Fibroblast of lung (primary cell): Measurements from ENCODE around the gene YWHAG. TPM values are rescaled to one million over a fixed set of nuclear protein-coding genes. Genes with fewer than 3 reads are reported as not detected.

Experiments
- DNase-seq, 2 donors: peaks; one replicate each; pipeline versions ENCODE4 v3.0.0 to v3.0.0-alpha.2; 2010; ENCODE audit warnings: low read depth in 2 of 2
- H2AFZ ChIP-seq: 2 replicates; pipeline ENCODE4 v1.5.1; 2012; ENCODE audit warnings: low read length, control low read depth, inconsistent platforms
- H3K27ac ChIP-seq: 2 replicates; pipeline ENCODE4 v1.5.1; 2011; ENCODE audit warnings: low read length, control low read depth; ENCODE audit not compliant: insufficient read depth
- H3K27me3 ChIP-seq: 2 replicates; pipeline ENCODE4 v1.5.1; 2011; ENCODE audit warnings: mild to moderate bottlenecking, low read length; ENCODE audit not compliant: control insufficient read depth, insufficient read depth
- H3K36me3 ChIP-seq: 2 replicates; pipeline ENCODE4 v1.5.1; 2011; ENCODE audit warnings: low read length; ENCODE audit not compliant: control insufficient read depth, insufficient read depth
- H3K4me1 ChIP-seq: 2 replicates; pipeline ENCODE4 v1.5.1; 2011; ENCODE audit warnings: low read length; ENCODE audit not compliant: control insufficient read depth, insufficient read depth; ENCODE audit errors: extremely low read depth
- H3K4me2 ChIP-seq: 2 replicates; pipeline ENCODE4 v1.5.1; 2011; ENCODE audit warnings: low read length, control low read depth; ENCODE audit not compliant: insufficient read depth; ENCODE audit errors: extremely low read depth
- H3K4me3 ChIP-seq, 4 experiments: fragments of 200-600 bp in 1 of 4; sonication (generic) in 1 of 4; replicated peaks in 1 of 4; 2 replicates each; pipeline ENCODE4 v1.5.1; 2011 to 2016; ENCODE audit warnings: low read length in 4 of 4, low read depth in 3 of 4, mild to moderate bottlenecking in 3 of 4, control low read depth in 2 of 4, inconsistent platforms in 1 of 4, mixed read lengths in 1 of 4; ENCODE audit not compliant: insufficient read depth in 1 of 4; ENCODE audit errors: control extremely low read depth in 1 of 4
- H3K79me2 ChIP-seq: 2 replicates; pipeline ENCODE4 v1.5.1; 2012; ENCODE audit warnings: mild to moderate bottlenecking, low read length, inconsistent platforms; ENCODE audit not compliant: control insufficient read depth, insufficient read depth
- H3K9ac ChIP-seq: 2 replicates; pipeline ENCODE4 v1.5.1; 2011; ENCODE audit warnings: mild to moderate bottlenecking, low read length, control low read depth; ENCODE audit not compliant: insufficient read depth
- H3K9me3 ChIP-seq: 2 replicates; pipeline ENCODE4 v1.5.1; 2012; ENCODE audit warnings: low read depth, low read length; ENCODE audit not compliant: control insufficient read depth, insufficient read depth
- H4K20me1 ChIP-seq: 2 replicates; pipeline ENCODE4 v1.5.1; 2011; ENCODE audit warnings: low read length; ENCODE audit not compliant: control insufficient read depth, insufficient read depth; ENCODE audit errors: extremely low read depth
- CTCF ChIP-seq, 2 donors: IDR thresholded peaks in 1 of 2; conservative IDR thresholded peaks in 1 of 2; 1 replicate in 1 of 2; 2 replicates in 1 of 2; pipeline ENCODE4 v1.5.1; 2011 to 2012; ENCODE audit warnings: low read length in 2 of 2, control low read depth in 1 of 2, inconsistent platforms in 1 of 2, low read depth in 1 of 2, mild to moderate bottlenecking in 1 of 2
- EZH2 ChIP-seq: IDR thresholded peaks from 2 replicates; pipeline ENCODE4 v1.5.1; 2012; ENCODE audit warnings: low read length, control low read depth, mild to moderate bottlenecking; ENCODE audit errors: missing control alignments
- polyA plus RNA-seq, 2 donors: library from polyadenylated mRNA; depleted of rRNA in 1 of 2; stranded (reverse) in 1 of 2; unstranded in 1 of 2; fragments of >200 nt; gene quantifications; 2 replicates each; pipeline ENCODE4 v1.2.1, GENCODE V29; 2011 to 2012; ENCODE audit warnings: missing spikeins in 1 of 2
- total RNA-seq: library from RNA; depleted of rRNA; stranded (reverse); fragments of >200 nt; gene quantifications from 2 replicates; pipeline ENCODE4 v1.2.1, GENCODE V29; 2014

The YWHAG gene
- total and polyA plus RNA-seq, 2 donors (not counting 1 experiment from before 2014, with no cell fraction given) = 68.4 to 80.4 TPM

DNA sequence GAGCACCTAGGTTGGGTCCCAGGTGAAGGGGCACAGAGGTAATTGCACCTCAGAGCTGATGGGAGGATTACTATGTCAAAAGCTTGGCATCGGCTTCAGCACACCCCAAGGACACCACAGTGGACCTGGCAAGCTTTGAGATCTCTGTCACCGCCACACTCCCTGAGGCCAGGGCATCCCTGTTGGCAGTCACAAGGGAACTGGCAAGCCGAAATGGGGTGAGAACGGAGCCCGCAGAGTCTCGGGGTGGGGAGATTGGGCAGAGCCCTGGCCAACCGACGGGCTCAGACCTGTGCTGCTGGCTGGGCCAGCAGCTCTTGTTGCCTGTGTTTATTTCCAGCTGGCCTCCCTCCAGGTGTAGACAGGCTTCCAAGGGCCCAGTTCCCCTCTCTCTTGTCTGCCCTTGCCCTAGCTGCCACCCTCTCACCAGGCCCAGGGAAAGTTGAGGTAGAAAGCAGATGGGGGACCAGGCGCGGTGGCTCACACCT is 53.9 kb downstream of the YWHAG start:
- Histone ChIP-seq H2AFZ (no peak overlapping the region), H3K4me1 (peaks cover 7% of the 10 kb centered on the region), H3K9ac (no peak overlapping the region), H3K9me3 (no peaks in the 10 kb centered on the region), H3K27me3 (no peaks in the 10 kb centered on the region), H3K79me2 (peaks cover 12% of the 10 kb centered on the region), H3K4me3 (peak overlapping the region in 1 of 4 experiments; percentile 97), H4K20me1 (no peaks in the 10 kb centered on the region), H3K27ac (no peak overlapping the region), H3K36me3 (peaks cover 3% of the 10 kb centered on the region), H3K4me2 (no peak overlapping the region)
- DNase-seq = peak in 1 of 2 donors; percentile 35
- TF ChIP-seq CTCF (conservative IDR thresholded peaks at IDR 0.05 in 1 of 2, IDR thresholded peaks at IDR 0.05 in 1 of 2; ENCODE audit: low read depth in 1 of 2, low read length in 2 of 2) (no peak), EZH2 (no peak)

DNA sequence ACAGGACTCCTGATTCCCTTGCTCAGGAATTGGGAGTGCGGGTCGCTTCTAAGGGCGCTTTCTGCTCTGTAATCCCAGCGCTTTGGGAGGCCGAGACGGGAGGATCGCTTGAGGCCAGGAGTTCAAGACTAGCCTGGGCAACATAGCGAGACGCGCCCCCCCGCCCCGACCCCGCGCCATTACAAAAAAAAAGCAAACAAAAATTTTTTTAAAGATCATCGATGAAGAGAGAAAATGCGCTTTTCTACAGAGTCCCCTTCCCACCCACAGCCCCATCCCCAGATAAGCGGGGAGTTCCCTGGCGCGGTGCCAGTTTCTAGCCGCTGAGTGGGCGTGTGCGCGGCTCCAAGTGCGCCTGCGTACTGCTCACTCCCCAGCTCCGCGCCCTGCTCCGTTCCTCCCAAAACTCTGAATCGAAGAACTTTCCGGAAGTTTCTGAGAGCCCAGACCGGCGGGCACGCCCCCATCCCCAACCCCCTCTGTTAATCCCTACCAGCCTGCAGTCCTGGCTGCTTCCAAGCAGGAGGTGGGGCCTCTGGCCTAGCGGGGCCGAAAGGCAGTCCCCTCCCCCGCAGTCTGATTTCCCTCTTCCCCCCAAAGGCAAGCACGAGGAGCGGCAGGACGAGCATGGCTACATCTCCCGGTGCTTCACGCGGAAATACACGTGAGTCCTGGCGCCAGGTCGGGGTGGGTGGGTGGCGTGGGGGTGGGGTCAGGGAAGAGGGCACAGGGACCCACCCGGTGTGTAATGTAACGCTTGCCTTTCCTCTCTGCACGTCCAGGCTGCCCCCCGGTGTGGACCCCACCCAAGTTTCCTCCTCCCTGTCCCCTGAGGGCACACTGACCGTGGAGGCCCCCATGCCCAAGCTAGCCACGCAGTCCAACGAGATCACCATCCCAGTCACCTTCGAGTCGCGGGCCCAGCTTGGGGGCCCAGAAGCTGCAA is 55.3 kb downstream of the YWHAG start:
- peak overlapping the region; percentile 73 for H3K27ac ChIP-seq
- peaks cover 7% of the 10 kb centered on the region for H3K4me1 ChIP-seq
- peaks cover 3% of the 10 kb centered on the region for H3K36me3 ChIP-seq
- peak overlapping the region; percentile 72 for H3K4me2 ChIP-seq
- H3K9me3 ChIP-seq = no peaks in the 10 kb centered on the region
- peak overlapping the region; percentile 93 for H3K9ac ChIP-seq
- peak overlapping the region; percentile 60 to 97 (median 71) for H3K4me3 ChIP-seq
- peak; percentile 90 to 94 for DNase-seq
- TF ChIP-seq EZH2 = no peak
- TF ChIP-seq CTCF (conservative IDR thresholded peaks at IDR 0.05 in 1 of 2, IDR thresholded peaks at IDR 0.05 in 1 of 2; ENCODE audit: low read depth in 1 of 2, low read length in 2 of 2) = no peak
- no peak overlapping the region for H2AFZ ChIP-seq
- H4K20me1 ChIP-seq = no peaks in the 10 kb centered on the region
- H3K27me3 ChIP-seq = no peaks in the 10 kb centered on the region
- peaks cover 12% of the 10 kb centered on the region for H3K79me2 ChIP-seq
